ENCODE measurements around the gene ZNF530. TPM values are rescaled to one million over a fixed set of nuclear protein-coding genes. Genes with fewer than 3 reads are reported as not detected.

ZNF530 gene
- total and polyA plus RNA-seq, 7 donors, result 1.2 to 12.5 (median 2.5) TPM

Other genes with a start within 250 kb of the ZNF530 start
- 1 to 10 TPM; 7.1 to 9.6 (median 9.1) TPM for gene ZNF304, start 248.6 kb upstream of the ZNF530 start, total RNA-seq
- 1 to 10 TPM in 2 of 3 donors, under 1 TPM in 1; 0.92 to 3.1 (median 1.2) TPM for gene ZNF304, start 248.6 kb upstream of the ZNF530 start, polyA plus RNA-seq
- 10 to 100 TPM; 21.3 to 28.1 (median 27.1) TPM for gene TRAPPC2B, start 236.3 kb upstream of the ZNF530 start, total RNA-seq
- gene TRAPPC2B, start 236.3 kb upstream of the ZNF530 start, polyA plus RNA-seq, result 10 to 100 TPM in 2 of 3 donors, 1 to 10 TPM in 1; 9.2 to 18.0 (median 11.4) TPM
- gene ZNF547, start 236.3 kb upstream of the ZNF530 start, total RNA-seq, result 1 to 10 TPM in 3 of 4 donors, under 1 TPM in 1; 0.83 to 3.6 (median 2.8) TPM
- gene ZNF547, start 236.3 kb upstream of the ZNF530 start, polyA plus RNA-seq, result 1 to 10 TPM in 1 of 3 donors, not detected in 2; 1.2 TPM
- 10 to 100 TPM; 21.9 to 29.1 (median 22.8) TPM for gene ZNF548, start 210.0 kb upstream of the ZNF530 start, total RNA-seq
- 10 to 100 TPM in 1 of 3 donors, 1 to 10 TPM in 2; 1.2 to 10.7 (median 1.8) TPM for gene ZNF548, start 210.0 kb upstream of the ZNF530 start, polyA plus RNA-seq
- gene ZNF17, start 188.7 kb upstream of the ZNF530 start, total RNA-seq, result 10 to 100 TPM; 10.2 to 14.0 (median 10.8) TPM
- 1 to 10 TPM in 2 of 3 donors, under 1 TPM in 1; 0.69 to 3.9 (median 1.2) TPM for gene ZNF17, start 188.7 kb upstream of the ZNF530 start, polyA plus RNA-seq
- 1 to 10 TPM; 1.9 to 7.4 (median 4.0) TPM for gene ZNF749, start 164.6 kb upstream of the ZNF530 start, total RNA-seq
- gene ZNF749, start 164.6 kb upstream of the ZNF530 start, polyA plus RNA-seq, result 10 to 100 TPM in 1 of 3 donors, 1 to 10 TPM in 2; 3.9 to 10.2 (median 6.7) TPM
- gene VN1R1, start 142.7 kb upstream of the ZNF530 start, total RNA-seq, result 1 to 10 TPM in 3 of 4 donors, under 1 TPM in 1; 0.49 to 1.4 (median 1.2) TPM
- under 1 TPM in 1 of 3 donors, not detected in 2; 0.50 TPM for gene VN1R1, start 142.7 kb upstream of the ZNF530 start, polyA plus RNA-seq
- gene ZNF772, start 122.3 kb upstream of the ZNF530 start, total RNA-seq, result 10 to 100 TPM; 12.8 to 17.1 (median 15.5) TPM
- gene ZNF772, start 122.3 kb upstream of the ZNF530 start, polyA plus RNA-seq, result 1 to 10 TPM in 1 of 3 donors, under 1 TPM in 2; 0.23 to 3.4 (median 0.60) TPM
- gene ZNF419, start 112.1 kb upstream of the ZNF530 start, total RNA-seq, result 10 to 100 TPM in 2 of 4 donors, 1 to 10 TPM in 2; 5.2 to 16.1 (median 11.1) TPM
- 1 to 10 TPM; 1.4 to 3.9 (median 3.0) TPM for gene ZNF419, start 112.1 kb upstream of the ZNF530 start, polyA plus RNA-seq
- gene ZNF773, start 99.9 kb upstream of the ZNF530 start, total RNA-seq, result 10 to 100 TPM in 3 of 4 donors, 1 to 10 TPM in 1; 8.4 to 34.1 (median 20.9) TPM
- gene ZNF773, start 99.9 kb upstream of the ZNF530 start, polyA plus RNA-seq, result 1 to 10 TPM; 1.2 to 4.6 (median 1.6) TPM
- 1 to 10 TPM; 4.2 to 6.4 (median 5.5) TPM for gene ZNF549, start 72.5 kb upstream of the ZNF530 start, total RNA-seq
- gene ZNF549, start 72.5 kb upstream of the ZNF530 start, polyA plus RNA-seq, result 1 to 10 TPM in 2 of 3 donors, under 1 TPM in 1; 0.46 to 2.6 (median 1.2) TPM
- gene ZNF550, start 40.0 kb upstream of the ZNF530 start, total RNA-seq, result 1 to 10 TPM; 4.1 to 6.6 (median 5.0) TPM
- 1 to 10 TPM in 2 of 3 donors, under 1 TPM in 1; 0.92 to 3.7 (median 1.2) TPM for gene ZNF550, start 40.0 kb upstream of the ZNF530 start, polyA plus RNA-seq
- gene ZNF416, start 21.0 kb upstream of the ZNF530 start, total RNA-seq, result 1 to 10 TPM; 3.1 to 5.5 (median 4.2) TPM
- gene ZNF416, start 21.0 kb upstream of the ZNF530 start, polyA plus RNA-seq, result 1 to 10 TPM in 1 of 3 donors, under 1 TPM in 2; 0.23 to 2.2 (median 0.60) TPM
- 10 to 100 TPM in 1 of 4 donors, 1 to 10 TPM in 3; 4.8 to 10.5 (median 5.9) TPM for gene ZIK1, start 15.7 kb upstream of the ZNF530 start, total RNA-seq
- gene ZIK1, start 15.7 kb upstream of the ZNF530 start, polyA plus RNA-seq, result 1 to 10 TPM in 1 of 3 donors, under 1 TPM in 2; 0.23 to 3.9 (median 0.60) TPM
- gene ZNF134, start 14.4 kb downstream of the ZNF530 start, total RNA-seq, result 10 to 100 TPM; 10.8 to 23.2 (median 17.0) TPM
- gene ZNF134, start 14.4 kb downstream of the ZNF530 start, polyA plus RNA-seq, result 1 to 10 TPM in 2 of 3 donors, under 1 TPM in 1; 0.92 to 6.5 (median 4.2) TPM
- gene ZNF211, start 33.3 kb downstream of the ZNF530 start, total RNA-seq, result 10 to 100 TPM; 11.8 to 14.4 (median 12.6) TPM
- gene ZNF211, start 33.3 kb downstream of the ZNF530 start, polyA plus RNA-seq, result 1 to 10 TPM; 1.8 to 6.5 (median 3.0) TPM
- under 1 TPM in 1 of 4 donors, not detected in 3; 0.36 TPM for gene ZSCAN4, start 69.0 kb downstream of the ZNF530 start, total RNA-seq
- gene ZSCAN4, start 69.0 kb downstream of the ZNF530 start, polyA plus RNA-seq, result not detected
- 10 to 100 TPM in 1 of 4 donors, 1 to 10 TPM in 3; 4.2 to 10.7 (median 6.6) TPM for gene ZNF551, start 82.1 kb downstream of the ZNF530 start, total RNA-seq
- 1 to 10 TPM in 1 of 3 donors, under 1 TPM in 2; 0.60 to 4.1 (median 0.92) TPM for gene ZNF551, start 82.1 kb downstream of the ZNF530 start, polyA plus RNA-seq
- 1 to 10 TPM; 6.1 to 8.4 (median 7.7) TPM for gene ZNF154, start 109.3 kb downstream of the ZNF530 start, total RNA-seq
- gene ZNF154, start 109.3 kb downstream of the ZNF530 start, polyA plus RNA-seq, result 1 to 10 TPM in 1 of 3 donors, under 1 TPM in 1, not detected in 1; under 0.01 to 3.5 TPM
- 10 to 100 TPM; 10.5 to 14.6 (median 13.5) TPM for gene ZNF671, start 127.7 kb downstream of the ZNF530 start, total RNA-seq
- gene ZNF671, start 127.7 kb downstream of the ZNF530 start, polyA plus RNA-seq, result 1 to 10 TPM in 1 of 3 donors, under 1 TPM in 2; 0.60 to 5.2 (median 0.69) TPM
- gene ZNF776, start 146.9 kb downstream of the ZNF530 start, total RNA-seq, result 10 to 100 TPM in 3 of 4 donors, 1 to 10 TPM in 1; 8.3 to 12.5 (median 11.5) TPM
- gene ZNF776, start 146.9 kb downstream of the ZNF530 start, polyA plus RNA-seq, result 1 to 10 TPM; 2.1 to 7.6 (median 6.6) TPM
- gene ZNF586, start 169.8 kb downstream of the ZNF530 start, total RNA-seq, result 10 to 100 TPM; 14.7 to 17.3 (median 15.6) TPM
- gene ZNF586, start 169.8 kb downstream of the ZNF530 start, polyA plus RNA-seq, result 10 to 100 TPM in 1 of 3 donors, 1 to 10 TPM in 2; 4.8 to 10.7 (median 6.2) TPM
- gene ZNF552, start 215.0 kb downstream of the ZNF530 start, total RNA-seq, result 1 to 10 TPM; 2.4 to 7.1 (median 6.7) TPM
- 10 to 100 TPM; 12.1 to 15.0 (median 13.6) TPM for gene ZNF552, start 215.0 kb downstream of the ZNF530 start, polyA plus RNA-seq
- 10 to 100 TPM in 2 of 4 donors, 1 to 10 TPM in 2; 7.2 to 13.0 (median 9.5) TPM for gene ZNF587B, start 230.4 kb downstream of the ZNF530 start, total RNA-seq
- 1 to 10 TPM; 1.2 to 9.8 (median 2.8) TPM for gene ZNF587B, start 230.4 kb downstream of the ZNF530 start, polyA plus RNA-seq
- gene ZNF587, start 250.0 kb downstream of the ZNF530 start, total RNA-seq, result 10 to 100 TPM; 22.8 to 39.0 (median 33.1) TPM
- 10 to 100 TPM in 1 of 3 donors, 1 to 10 TPM in 2; 4.2 to 26.8 (median 4.2) TPM for gene ZNF587, start 250.0 kb downstream of the ZNF530 start, polyA plus RNA-seq